Mucosa of rectum (tissue), 2 donors: Measurements from ENCODE around the gene EGR2.
"Not testable (repeated sequence)": the region's sequence is repeated elsewhere in the genome, so short reads cannot be mapped to it uniquely, and the experiment has no call there.

Source experiments
- H3K27ac ChIP-seq, 2 donors: one replicate each; pipeline ENCODE4 v1.7.0; 2013; ENCODE audit warnings: inconsistent platforms in 2 of 2, low read depth in 2 of 2, low read length in 2 of 2
- H3K27me3 ChIP-seq, 2 donors: one replicate each; pipeline ENCODE4 v1.7.0; 2013; ENCODE audit warnings: low read length in 2 of 2; ENCODE audit not compliant: control insufficient read depth in 2 of 2, insufficient read depth in 2 of 2
- H3K36me3 ChIP-seq, 2 donors: one replicate each; pipeline ENCODE4 v1.7.0; 2013; ENCODE audit warnings: low read length in 2 of 2; ENCODE audit not compliant: control insufficient read depth in 2 of 2, insufficient read depth in 2 of 2
- H3K4me1 ChIP-seq, 2 donors: one replicate each; pipeline ENCODE4 v1.7.0; 2013; ENCODE audit warnings: low read length in 2 of 2, mild to moderate bottlenecking in 1 of 2; ENCODE audit not compliant: control insufficient read depth in 2 of 2, insufficient read depth in 2 of 2
- H3K4me3 ChIP-seq, 2 donors: one replicate each; pipeline ENCODE4 v1.7.0; 2013; ENCODE audit warnings: low read length in 2 of 2
- H3K9ac ChIP-seq, 2 donors: one replicate each; pipeline ENCODE4 v1.7.0; 2013; ENCODE audit warnings: low read length in 2 of 2, low read depth in 1 of 2, mild to moderate bottlenecking in 1 of 2
- H3K9me3 ChIP-seq, 2 donors: one replicate each; pipeline ENCODE4 v1.7.0; 2013; ENCODE audit warnings: low read length in 2 of 2; ENCODE audit not compliant: control insufficient read depth in 2 of 2
- donor health status: healthy.
- donor health status: Normal muscosa, but diverticular disease.

EGR2 gene

GRCh38 chr10:62796896-62797295 lies 19.3 kb downstream of the EGR2 start:
- Histone ChIP-seq H3K4me3 (no peak overlapping the region), H3K9me3 (no peaks in the 10 kb centered on the region), H3K9ac (no peak overlapping the region), H3K27me3 (peaks cover 2 to 4% of the 10 kb centered on the region in 2 donors), H3K27ac (no peak overlapping the region), H3K36me3 (no peaks in the 10 kb centered on the region), H3K4me1 (no peaks in the 10 kb centered on the region)

- H3K27ac ChIP-seq, result no peak overlapping the region
- H3K36me3 ChIP-seq, result no peaks in the 10 kb centered on the region
- H3K4me1 ChIP-seq, result no peaks in the 10 kb centered on the region
- peaks cover 2 to 4% of the 10 kb centered on the region in 2 donors for H3K27me3 ChIP-seq
- H3K9me3 ChIP-seq, result no peaks in the 10 kb centered on the region
- H3K9ac ChIP-seq, result no peak overlapping the region
- H3K4me3 ChIP-seq, result no peak overlapping the region
These were observed 20.4 kb downstream of the EGR2 start for GRCh38 chr10:62795762-62796161.

- no peaks in the 10 kb centered on the region for H3K9me3 ChIP-seq
- H3K9ac ChIP-seq, result no peak overlapping the region
- H3K36me3 ChIP-seq, result no peaks in the 10 kb centered on the region
- H3K4me3 ChIP-seq, result no peak overlapping the region
- no peaks in the 10 kb centered on the region for H3K4me1 ChIP-seq
- no peak overlapping the region for H3K27ac ChIP-seq
- peaks cover 2 to 4% of the 10 kb centered on the region in 2 donors for H3K27me3 ChIP-seq
These were observed 21.1 kb downstream of the EGR2 start for GRCh38 chr10:62795100-62795499.

- Histone ChIP-seq H3K27me3 (peaks cover 2 to 4% of the 10 kb centered on the region in 2 donors), H3K4me3 (no peak overlapping the region), H3K9ac (no peak overlapping the region), H3K36me3 (no peaks in the 10 kb centered on the region), H3K27ac (no peak overlapping the region), H3K4me1 (no peaks in the 10 kb centered on the region), H3K9me3 (no peaks in the 10 kb centered on the region)
These were observed 21.9 kb downstream of the EGR2 start for GRCh38 chr10:62794306-62794705.

DNA sequence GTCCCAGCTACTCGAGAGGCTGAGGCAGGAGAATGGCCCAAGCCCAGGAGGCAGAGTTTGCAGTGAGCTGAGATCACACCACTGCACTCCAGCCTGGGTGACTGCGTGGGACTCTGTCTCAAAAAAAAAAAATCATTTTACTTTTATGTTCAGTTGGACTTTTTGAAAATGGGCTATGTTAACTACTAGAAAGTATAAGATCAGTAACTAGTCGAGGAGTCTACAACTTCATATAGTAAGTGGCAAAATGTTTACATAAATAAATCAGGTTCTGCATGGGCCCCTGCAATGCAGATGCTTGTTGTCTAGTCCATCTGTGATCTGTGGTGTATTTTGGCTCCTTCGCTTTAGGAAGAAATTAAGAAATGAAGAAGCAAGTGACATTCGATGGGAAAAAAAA lies 23.9 kb downstream of the EGR2 start:
- Histone ChIP-seq H3K27ac (no peak overlapping the region), H3K9me3 (no peaks in the 10 kb centered on the region), H3K27me3 (no peaks in the 10 kb centered on the region), H3K36me3 (no peaks in the 10 kb centered on the region), H3K9ac (no peak overlapping the region), H3K4me3 (no peak overlapping the region), H3K4me1 (no peaks in the 10 kb centered on the region)

- Histone ChIP-seq H3K4me3 (no peak overlapping the region), H3K27me3 (no peaks in the 10 kb centered on the region), H3K9ac (no peak overlapping the region), H3K27ac (no peak overlapping the region), H3K9me3 (no peaks in the 10 kb centered on the region), H3K4me1 (no peaks in the 10 kb centered on the region), H3K36me3 (no peaks in the 10 kb centered on the region)
These were observed 25.6 kb downstream of the EGR2 start for GRCh38 chr10:62790571-62790970.

GRCh38 chr10:62790019-62790555 lies 26.1 kb downstream of the EGR2 start:
- H3K27me3 ChIP-seq, result no peaks in the 10 kb centered on the region
- no peaks in the 10 kb centered on the region for H3K4me1 ChIP-seq
- no peaks in the 10 kb centered on the region for H3K36me3 ChIP-seq
- no peak overlapping the region for H3K4me3 ChIP-seq
- H3K9ac ChIP-seq, result no peak overlapping the region
- no peak overlapping the region for H3K27ac ChIP-seq
- H3K9me3 ChIP-seq, result no peaks in the 10 kb centered on the region

DNA sequence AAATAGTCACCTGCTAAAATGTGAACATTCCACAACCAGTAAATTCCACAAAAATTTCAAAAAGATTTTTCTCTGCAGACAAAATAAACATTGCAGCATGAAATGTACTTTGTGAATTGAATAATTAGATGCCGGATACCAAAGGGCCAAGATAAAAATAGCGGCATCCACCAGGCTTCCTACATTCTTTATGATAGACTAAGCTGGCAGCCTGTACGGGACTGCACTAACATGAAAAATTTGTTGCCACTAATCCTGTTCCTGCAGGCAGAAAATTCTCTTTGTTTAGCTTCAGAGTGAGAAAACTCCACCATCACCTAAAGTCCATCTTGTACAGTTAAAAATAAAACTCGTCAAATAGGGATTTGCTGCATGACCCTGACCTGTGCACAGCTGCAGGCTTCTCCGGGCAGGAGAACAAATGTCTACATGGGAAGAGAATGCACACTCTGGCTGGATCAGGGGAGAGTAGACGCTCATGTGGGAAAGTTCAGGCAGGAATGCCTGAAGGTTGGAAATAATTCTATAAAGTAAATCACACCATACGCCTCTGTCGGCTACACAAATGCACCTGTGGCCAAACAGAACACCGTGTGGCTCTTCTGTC lies 27.2 kb downstream of the EGR2 start:
- H3K27ac ChIP-seq, result no peak overlapping the region

DNA sequence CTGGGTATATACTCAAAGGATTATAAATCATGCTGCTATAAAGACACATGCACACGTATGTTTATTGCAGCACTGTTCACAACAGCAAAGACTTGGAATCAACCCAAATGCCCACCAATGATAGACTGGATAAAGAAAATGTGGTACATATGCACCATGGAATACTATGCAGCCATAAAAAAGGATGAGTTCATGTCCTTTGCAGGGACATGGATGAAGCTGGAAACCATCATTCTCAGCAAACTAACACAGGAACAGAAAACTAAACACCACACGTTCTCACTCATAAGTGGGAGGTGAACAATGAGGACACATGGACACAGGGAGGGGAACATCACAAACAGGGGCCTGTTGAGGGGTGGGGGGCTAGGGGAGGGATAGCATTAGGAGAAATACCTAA lies 27.9 kb downstream of the EGR2 start:
- not testable (repeated sequence) for H3K4me3 ChIP-seq, H3K4me1 ChIP-seq, H3K36me3 ChIP-seq, H3K27me3 ChIP-seq, H3K27ac ChIP-seq, H3K9me3 ChIP-seq, H3K9ac ChIP-seq

More for the DNA sequence above, 27.2 kb downstream of the EGR2 start:
- Histone ChIP-seq H3K36me3 (no peaks in the 10 kb centered on the region), H3K9me3 (no peaks in the 10 kb centered on the region), H3K4me1 (no peaks in the 10 kb centered on the region), H3K4me3 (no peak overlapping the region), H3K27me3 (no peaks in the 10 kb centered on the region), H3K9ac (no peak overlapping the region)

GRCh38 chr10:62784537-62784936 lies 31.6 kb downstream of the EGR2 start:
- not testable (repeated sequence) for H3K36me3 ChIP-seq, H3K9ac ChIP-seq, H3K4me3 ChIP-seq, H3K4me1 ChIP-seq, H3K27me3 ChIP-seq, H3K27ac ChIP-seq, H3K9me3 ChIP-seq
